Activated T-helper 1 cell treated with anti-CD3 and anti-CD28 coated beads, Interleukin-12 subunit alpha, Interleukin-12 subunit beta, Interleukin-2, Interleukin-4 antibody, amounts not matched to agents 30 ng/mL and 10 ng/mL and 1 ng/mL, durations not matched to agents 14 hours and 24 hours and 36 hours (primary cell): ENCODE measurements around the gene DIPK1B. TPM values are rescaled to one million over a fixed set of nuclear protein-coding genes. Genes with fewer than 3 reads are reported as not detected.

Experiments
- DNase-seq: peaks from one replicate; pipeline ENCODE4 v3.0.0; 2021; ENCODE audit warnings: low spot score
- H3K27ac Mint-ChIP-seq: one replicate; pipeline ENCODE4 v1.8.0; 2021; ENCODE audit warnings: mild to moderate bottlenecking, mixed read lengths
- H3K27me3 Mint-ChIP-seq: one replicate; pipeline ENCODE4 v1.8.0; 2022; ENCODE audit warnings: mild to moderate bottlenecking, moderate library complexity, mixed read lengths; ENCODE audit not compliant: insufficient read depth
- H3K36me3 Mint-ChIP-seq: one replicate; pipeline ENCODE4 v1.8.0; 2021; ENCODE audit warnings: low read depth, mixed read lengths
- H3K4me1 Mint-ChIP-seq: one replicate; pipeline ENCODE4 v1.8.0; 2021; ENCODE audit warnings: low read depth, mixed read lengths
- H3K4me3 Mint-ChIP-seq: one replicate; pipeline ENCODE4 v1.8.0; 2021; ENCODE audit warnings: mild to moderate bottlenecking, moderate library complexity, mixed read lengths
- H3K9me3 Mint-ChIP-seq: one replicate; pipeline ENCODE4 v1.8.0; 2021; ENCODE audit warnings: mixed read lengths
- intact Hi-C: fragments of 100-400 bp; cut with micrococcal nuclease; formaldehyde crosslinking; loops from one replicate; pipeline ENCODE4 v1.15.1; 2024
- total RNA-seq: library from RNA; stranded (reverse); gene quantifications from 2 replicates; pipeline ENCODE4 v1.2.3, GENCODE V29; 2022

DIPK1B gene
- total RNA-seq, 1 donor from 2014 or later = 0.88 TPM

DNA sequence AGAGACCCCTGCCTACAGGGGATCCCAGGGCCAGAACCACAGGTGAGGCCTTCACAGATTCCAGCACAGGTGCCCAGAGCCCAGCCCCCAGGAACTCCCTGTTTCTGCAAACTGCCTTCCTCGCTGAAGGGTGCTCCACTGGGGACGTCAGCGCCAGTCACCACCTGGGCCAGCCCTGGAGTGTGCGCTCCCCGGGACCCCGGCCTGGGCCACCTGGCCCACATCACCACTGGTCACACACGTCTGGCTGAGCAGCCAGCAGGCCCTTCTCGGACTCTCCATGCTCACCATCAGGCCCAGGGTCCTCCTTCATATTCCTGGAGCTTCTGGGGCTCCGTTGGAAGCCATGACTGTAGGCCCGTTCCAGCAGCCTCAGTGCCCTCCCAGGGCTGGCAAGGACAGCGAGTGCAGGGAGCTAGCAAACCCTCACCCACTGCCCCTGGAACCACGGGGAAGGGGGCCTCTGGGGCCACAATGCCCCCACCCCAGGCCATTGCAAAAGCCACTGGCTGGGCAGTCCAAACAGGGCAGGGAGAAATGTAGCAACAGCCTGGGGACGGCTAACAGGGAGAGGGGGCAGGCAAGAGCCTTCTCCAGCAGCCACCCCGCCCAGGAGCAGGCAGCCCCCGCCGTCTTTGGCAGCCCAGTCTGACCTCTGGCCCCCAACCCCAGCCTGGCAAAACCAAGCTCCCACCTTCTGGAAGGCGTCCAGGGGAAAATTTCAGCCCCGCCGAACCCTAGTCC, 26.4 kb upstream of the DIPK1B start:
- no peaks in the 10 kb centered on the region for H3K4me1 Mint-ChIP-seq
- DNase-seq = no peak
- H3K27ac Mint-ChIP-seq = no peak overlapping the region
- intact Hi-C loops = loop anchor here (2.0 kb wide), 1 partner anchor 43 kb away; no protein-coding TSS in a partner anchor
- H3K4me3 Mint-ChIP-seq = peak overlapping the region; percentile 80
- no peaks in the 10 kb centered on the region for H3K9me3 Mint-ChIP-seq
- peaks cover 3% of the 10 kb centered on the region for H3K27me3 Mint-ChIP-seq
- no peaks in the 10 kb centered on the region for H3K36me3 Mint-ChIP-seq

DNA sequence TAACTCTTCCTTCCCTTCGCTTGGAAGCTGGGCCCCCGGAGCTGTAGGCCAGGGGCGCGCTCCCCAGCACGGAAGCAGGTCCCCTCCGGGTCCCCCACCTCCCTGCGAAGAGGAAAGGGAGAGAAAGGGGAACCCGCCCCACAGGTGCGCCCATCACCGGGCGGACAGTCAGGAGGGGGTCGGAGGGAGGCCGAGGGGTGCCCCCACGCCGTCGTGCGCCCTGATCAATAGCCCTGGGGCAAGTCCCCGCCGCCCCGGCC, 25.9 kb upstream of the DIPK1B start:
- peaks cover 3% of the 10 kb centered on the region for H3K27me3 Mint-ChIP-seq
- no peaks in the 10 kb centered on the region for H3K9me3 Mint-ChIP-seq
- H3K4me1 Mint-ChIP-seq = no peaks in the 10 kb centered on the region
- peak overlapping the region; percentile 80 for H3K4me3 Mint-ChIP-seq
- intact Hi-C loops = loop anchor here (2.0 kb wide), 1 partner anchor 42 kb away; no protein-coding TSS in a partner anchor
- no peak for DNase-seq
- H3K27ac Mint-ChIP-seq = no peak overlapping the region
- H3K36me3 Mint-ChIP-seq = no peaks in the 10 kb centered on the region

DNA sequence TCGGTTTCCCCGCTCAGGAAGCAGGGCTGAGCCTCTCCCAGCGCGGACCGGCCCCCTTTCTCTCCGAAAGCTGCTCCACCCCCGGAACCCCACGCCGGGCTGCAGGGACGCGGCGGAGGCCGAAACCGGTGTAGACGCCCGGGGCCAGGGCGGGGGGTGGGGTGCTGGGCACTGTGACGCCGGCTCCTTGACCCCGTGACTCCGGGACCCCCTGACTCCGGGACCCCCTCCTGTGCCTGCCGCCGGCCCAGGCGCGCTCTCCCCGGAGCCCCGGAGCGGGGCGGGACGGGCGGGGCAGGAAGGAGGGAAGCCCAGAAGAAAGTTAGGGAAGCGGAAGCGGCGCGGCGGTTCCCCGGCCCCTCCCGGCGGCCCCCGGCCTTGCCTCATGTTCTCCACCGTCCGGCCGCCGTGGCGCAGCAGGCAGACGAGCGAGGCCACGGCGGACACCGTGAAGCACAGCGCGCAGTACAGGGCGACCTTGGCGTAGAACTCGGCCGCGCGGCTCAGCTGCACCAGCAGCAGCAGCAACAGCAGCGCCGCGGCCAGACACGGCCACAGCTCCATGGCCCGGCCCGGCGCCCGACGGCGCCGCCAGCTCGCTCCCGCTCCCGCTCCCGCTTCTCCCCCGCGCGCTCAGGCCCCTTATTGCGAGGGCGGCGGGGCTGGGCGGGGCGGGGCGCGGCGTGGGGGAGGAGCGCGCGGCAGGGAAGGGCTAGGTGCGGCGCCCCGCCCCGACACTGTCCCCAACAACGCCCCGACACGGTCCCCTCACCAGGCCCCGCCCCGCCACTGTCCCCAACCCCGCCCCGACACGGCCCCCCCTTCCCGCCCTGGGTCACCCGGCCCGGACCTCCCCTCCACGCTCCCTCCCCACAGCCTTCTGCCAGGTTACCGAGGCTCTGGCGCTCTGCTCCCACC, 25.3 kb upstream of the DIPK1B start, which contains the start of gene AGPAT2:
Gene AGPAT2 (minus strand): TSS at position 664 of the 918 bp plus-strand sequence. CDS start 100 bp downstream, at position 564.
- peak within 1 kb of the TSS; percentile 80 for H3K4me3 Mint-ChIP-seq
- DNase-seq = peak; percentile 40
- H3K4me1 Mint-ChIP-seq = no peaks in the 10 kb centered on the region
- no peaks in the 10 kb centered on the region for H3K9me3 Mint-ChIP-seq
- peaks cover 3% of the 10 kb centered on the region for H3K27me3 Mint-ChIP-seq
- H3K36me3 Mint-ChIP-seq = no peaks in the 10 kb centered on the region
- H3K27ac Mint-ChIP-seq = no peak within 1 kb of the TSS
- intact Hi-C loops = loop anchor here (1.0 to 2.0 kb wide), 3 partner anchors 42 to 204 kb away; partner anchors contain the start of gene SEC16A

DNA sequence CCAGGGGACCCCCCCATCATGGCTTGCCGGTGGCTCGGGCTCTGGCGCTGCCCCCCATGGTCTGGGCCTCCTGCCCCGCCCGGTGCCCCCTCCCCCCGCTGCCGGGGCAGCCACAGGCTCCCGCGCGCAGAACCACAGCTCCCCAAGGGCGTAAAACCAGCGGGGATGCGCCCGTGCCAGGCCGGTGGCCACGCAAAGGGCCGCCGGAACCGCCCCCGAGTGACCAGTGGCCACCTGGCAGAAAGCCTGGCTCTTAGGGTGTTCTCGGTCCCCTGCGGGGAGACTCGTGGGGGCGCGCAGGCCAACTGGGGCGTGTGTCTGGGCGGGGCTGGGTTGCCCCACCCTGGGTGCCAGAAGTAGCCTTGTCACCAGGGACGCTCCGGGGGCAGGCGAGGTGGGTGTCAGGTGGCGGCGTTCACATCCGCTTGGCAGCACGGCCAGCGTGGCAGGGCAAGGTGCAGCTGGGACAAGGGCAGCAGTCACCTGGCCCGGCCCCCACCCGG, 24.6 kb upstream of the DIPK1B start:
- no peak for DNase-seq
- Mint-ChIP-seq H3K27me3 (peaks cover 4% of the 10 kb centered on the region), H3K4me1 (no peaks in the 10 kb centered on the region), H3K27ac (no peak overlapping the region), H3K9me3 (no peaks in the 10 kb centered on the region), H3K36me3 (no peaks in the 10 kb centered on the region), H3K4me3 (peak overlapping the region; percentile 11)
- intact Hi-C loops = loop anchor here (1.0 to 2.0 kb wide), 3 partner anchors 41 to 204 kb away; partner anchors contain the start of gene SEC16A

DNA sequence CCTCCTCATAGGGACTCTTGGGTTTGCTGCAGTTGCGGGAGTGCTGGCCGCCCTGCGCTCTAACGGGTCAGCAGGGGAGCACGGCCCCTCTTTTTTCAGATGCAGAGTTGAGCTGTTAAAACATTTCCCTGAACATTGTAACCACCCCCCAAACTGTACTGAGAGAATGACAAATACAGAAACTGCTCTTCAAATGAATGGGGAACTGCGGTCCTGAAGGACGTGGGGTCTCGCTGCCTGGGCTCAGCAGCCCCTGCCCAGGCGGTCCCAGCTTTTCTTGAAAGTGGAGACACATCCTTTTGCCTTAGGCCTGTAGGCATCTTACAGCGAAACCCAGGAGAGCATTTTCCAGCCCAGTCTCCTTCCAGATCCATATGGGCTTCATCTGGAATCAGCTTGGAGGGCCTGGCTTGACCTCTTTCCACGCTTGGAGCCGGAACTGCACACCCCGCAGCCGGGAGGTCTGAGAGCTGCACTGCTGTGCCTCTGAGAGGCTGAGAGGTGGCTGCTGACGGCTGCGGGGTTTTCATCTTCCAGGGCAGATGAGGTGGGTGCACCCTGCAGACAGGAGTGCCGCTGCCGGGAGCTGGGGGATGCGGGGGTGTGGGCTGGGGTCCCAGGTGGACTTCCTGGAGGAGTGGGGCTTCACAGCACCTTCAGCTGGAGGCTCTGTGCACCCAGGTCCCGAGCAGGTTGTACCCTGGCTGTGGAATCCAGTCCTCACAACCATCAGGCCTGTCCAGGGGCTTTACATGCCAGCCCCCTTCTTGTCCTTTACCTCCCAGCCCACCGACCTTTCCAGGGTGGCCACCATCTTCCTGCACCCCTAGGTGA, 23.9 kb upstream of the DIPK1B start:
- intact Hi-C loops = no loop called here
- H3K4me3 Mint-ChIP-seq = peak overlapping the region; percentile 70
- peaks cover 5% of the 10 kb centered on the region for H3K27me3 Mint-ChIP-seq
- DNase-seq = no peak
- no peaks in the 10 kb centered on the region for H3K36me3 Mint-ChIP-seq
- no peak overlapping the region for H3K27ac Mint-ChIP-seq
- H3K9me3 Mint-ChIP-seq = no peaks in the 10 kb centered on the region
- no peaks in the 10 kb centered on the region for H3K4me1 Mint-ChIP-seq

DNA sequence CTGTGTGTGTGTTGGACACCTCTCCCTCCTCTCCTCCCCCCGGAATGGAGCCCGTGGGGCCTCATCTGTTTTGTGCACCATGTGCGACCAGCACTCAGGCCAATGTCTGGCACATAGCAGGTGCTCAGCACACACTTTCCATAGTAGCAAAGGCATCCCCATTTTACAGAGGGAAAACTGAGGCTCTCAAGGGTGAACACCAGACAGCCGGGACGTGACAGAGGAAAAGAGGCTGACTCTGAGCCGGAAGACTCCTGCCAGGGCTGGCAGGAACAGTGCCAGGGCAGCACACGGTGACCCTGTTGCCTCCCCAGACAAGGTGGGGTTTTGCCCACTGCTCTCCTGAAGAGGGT, 23.3 kb upstream of the DIPK1B start:
- Mint-ChIP-seq H3K9me3 (no peaks in the 10 kb centered on the region), H3K4me1 (no peaks in the 10 kb centered on the region), H3K36me3 (no peaks in the 10 kb centered on the region), H3K27ac (no peak overlapping the region), H3K27me3 (peaks cover 5% of the 10 kb centered on the region), H3K4me3 (peak overlapping the region; percentile 54)
- intact Hi-C loops = no loop called here
- no peak for DNase-seq

DNA sequence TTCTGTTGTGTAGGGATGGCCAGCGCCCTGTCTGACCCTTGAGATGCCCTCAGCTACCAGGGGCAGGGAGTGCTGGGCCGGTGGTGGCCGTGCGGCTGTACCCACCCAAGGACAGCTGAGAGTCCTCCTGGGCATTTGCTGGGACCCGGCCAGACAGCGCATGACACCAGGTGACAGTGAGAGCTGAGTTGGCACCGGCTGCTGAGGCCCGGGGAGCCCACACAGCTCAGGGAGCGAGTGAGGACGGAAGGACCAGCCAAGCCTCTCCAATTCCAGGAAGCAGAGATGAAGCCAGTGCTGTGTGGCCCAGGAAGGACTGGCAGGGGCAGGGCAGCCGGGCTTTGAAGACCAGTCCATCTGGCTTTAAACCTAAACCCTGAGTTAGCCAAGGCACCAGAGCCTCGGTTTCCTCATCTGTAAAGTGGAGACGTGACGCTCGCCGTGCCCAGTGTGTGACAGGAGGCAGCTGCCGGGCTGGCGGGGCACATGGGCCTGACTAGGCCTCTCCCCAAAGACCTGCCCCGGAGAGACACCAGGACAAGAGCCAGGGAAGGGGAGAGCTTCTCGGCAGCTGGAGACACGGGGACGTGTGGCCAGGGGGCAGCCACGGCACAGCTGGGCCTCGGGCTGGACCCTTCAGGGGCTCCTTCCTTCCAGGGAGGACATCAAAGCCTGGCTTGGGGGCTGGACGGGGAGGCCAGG, 22.1 kb upstream of the DIPK1B start:
- Mint-ChIP-seq H3K4me3 (no peak overlapping the region), H3K27ac (no peak overlapping the region), H3K9me3 (no peaks in the 10 kb centered on the region), H3K4me1 (no peaks in the 10 kb centered on the region), H3K27me3 (peaks cover 5% of the 10 kb centered on the region), H3K36me3 (no peaks in the 10 kb centered on the region)
- DNase-seq = no peak
- intact Hi-C loops = no loop called here

DNA sequence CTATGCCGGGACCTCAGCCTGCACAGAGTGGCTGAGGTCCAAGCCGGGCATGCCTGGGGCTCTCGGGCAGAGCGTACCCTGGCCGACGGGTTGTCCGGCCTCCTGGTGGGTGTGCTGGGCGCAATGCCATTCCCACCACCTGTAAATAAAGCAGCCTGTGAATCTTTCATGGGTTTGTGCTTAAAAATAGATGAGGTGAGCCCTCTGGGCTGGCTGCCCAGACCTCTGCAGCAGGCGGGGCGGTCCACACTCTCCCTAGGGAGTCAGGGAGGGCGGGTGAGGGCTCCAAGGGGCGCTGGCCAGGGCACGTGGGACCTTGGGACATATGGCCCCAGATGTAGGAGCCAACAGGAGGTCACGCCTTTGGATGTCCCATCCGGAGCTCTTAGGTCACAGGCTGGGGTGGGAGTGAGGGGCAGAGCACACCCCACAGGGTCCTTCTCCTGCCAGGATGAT, 21.5 kb upstream of the DIPK1B start:
- Mint-ChIP-seq H3K27me3 (peaks cover 5% of the 10 kb centered on the region), H3K27ac (no peak overlapping the region), H3K4me3 (no peak overlapping the region), H3K9me3 (no peaks in the 10 kb centered on the region), H3K36me3 (no peaks in the 10 kb centered on the region), H3K4me1 (no peaks in the 10 kb centered on the region)
- DNase-seq = no peak
- intact Hi-C loops = no loop called here

DNA sequence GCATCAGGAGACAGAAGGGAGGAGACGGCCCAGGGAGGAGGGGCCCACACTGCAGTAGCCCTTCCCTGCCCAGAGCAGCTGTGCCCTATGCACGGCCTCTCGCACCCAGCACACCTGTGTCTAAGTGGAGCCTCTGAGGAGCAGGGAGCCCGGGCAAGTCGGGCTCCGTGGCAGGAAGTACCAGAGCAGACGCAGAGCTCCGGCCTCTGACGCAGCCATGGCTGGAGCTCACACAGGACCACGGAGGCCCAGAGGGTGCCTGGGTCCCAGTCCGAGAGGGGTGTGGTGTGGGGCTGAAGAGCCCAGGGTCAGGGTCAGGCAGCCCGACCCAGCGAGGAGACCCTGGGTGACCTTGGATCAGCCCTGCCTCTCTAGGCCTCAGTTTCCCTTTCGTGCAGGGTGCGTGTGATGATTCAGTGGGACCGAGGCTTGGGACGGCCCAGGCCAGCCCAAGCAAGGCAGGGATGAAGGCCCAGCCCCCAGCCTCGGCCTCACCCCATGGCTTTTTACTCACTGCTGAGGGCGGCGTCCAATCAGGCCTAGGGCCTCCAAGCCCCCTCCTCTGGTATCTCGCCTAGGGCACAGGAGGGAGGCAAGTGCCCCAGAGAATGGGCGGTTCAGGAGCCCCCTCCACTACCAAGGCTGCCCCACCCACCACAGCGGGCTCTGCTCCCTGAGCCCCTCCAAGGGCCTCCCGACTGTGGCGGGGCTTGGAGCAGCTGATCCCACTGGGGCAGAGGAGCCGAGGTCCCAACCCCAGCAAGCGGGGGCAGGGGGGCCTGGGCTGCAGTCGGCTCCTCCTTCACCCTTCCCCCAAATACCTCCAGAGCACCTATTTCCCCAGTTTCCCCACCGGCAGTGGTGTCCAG, 20.8 kb upstream of the DIPK1B start:
- intact Hi-C loops = no loop called here
- H3K27ac Mint-ChIP-seq = no peak overlapping the region

DNA sequence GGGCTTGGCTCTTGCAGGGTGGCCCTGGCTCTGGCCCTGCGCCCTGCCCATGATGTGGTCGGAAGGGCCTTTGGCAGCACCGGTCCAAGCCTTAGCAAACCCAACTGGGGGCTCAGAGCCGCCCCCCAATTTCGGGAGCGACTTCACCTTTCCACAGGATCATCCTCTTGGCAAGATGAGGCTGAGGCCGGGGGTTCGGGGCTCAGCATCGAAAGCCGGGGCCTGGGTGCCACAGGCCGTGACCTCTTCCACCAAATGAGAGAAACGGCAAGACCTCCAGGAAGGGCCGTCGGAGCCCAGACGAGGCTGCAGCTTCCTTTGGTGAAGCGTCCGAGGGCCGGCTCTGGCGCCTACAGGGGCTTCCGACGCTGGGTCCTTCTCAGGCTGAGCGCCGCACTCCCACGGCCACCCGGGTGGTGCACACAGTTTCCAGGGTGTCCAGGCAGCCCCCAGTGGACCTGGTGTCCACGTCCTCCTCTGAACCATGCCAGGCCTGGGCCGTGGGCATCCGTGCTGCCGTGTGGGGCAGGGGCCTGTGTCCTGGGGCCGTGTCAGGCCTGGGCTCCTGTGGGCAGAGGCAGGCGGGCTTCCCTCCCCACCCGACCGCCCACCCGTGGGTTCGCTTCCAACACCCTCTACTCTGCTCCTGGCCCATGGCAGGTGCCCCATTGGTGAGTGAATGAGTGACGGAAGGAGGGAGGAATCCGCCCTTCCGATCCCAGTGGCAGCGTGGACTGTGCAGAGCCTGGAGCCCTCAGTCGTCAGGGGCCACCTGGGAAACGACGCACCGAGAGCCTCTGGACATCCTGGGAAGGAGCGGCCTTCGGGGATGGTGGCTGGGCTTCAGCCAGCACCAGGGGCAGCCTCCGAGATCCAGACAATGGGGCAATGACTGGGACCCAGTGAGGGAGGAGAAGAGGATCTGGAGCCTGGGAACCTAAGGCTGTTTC, 19.9 kb upstream of the DIPK1B start:
- H3K4me3 Mint-ChIP-seq = no peak overlapping the region
- H3K27me3 Mint-ChIP-seq = peaks cover 7% of the 10 kb centered on the region
- H3K4me1 Mint-ChIP-seq = no peaks in the 10 kb centered on the region
- H3K27ac Mint-ChIP-seq = no peak overlapping the region
- no peaks in the 10 kb centered on the region for H3K36me3 Mint-ChIP-seq
- no peaks in the 10 kb centered on the region for H3K9me3 Mint-ChIP-seq
- intact Hi-C loops = no loop called here
- no peak for DNase-seq

More for the DNA sequence above, 20.8 kb upstream of the DIPK1B start:
- no peaks in the 10 kb centered on the region for H3K36me3 Mint-ChIP-seq
- DNase-seq = no peak
- H3K27me3 Mint-ChIP-seq = peaks cover 5% of the 10 kb centered on the region
- no peaks in the 10 kb centered on the region for H3K9me3 Mint-ChIP-seq
- no peaks in the 10 kb centered on the region for H3K4me1 Mint-ChIP-seq
- no peak overlapping the region for H3K4me3 Mint-ChIP-seq

DNA sequence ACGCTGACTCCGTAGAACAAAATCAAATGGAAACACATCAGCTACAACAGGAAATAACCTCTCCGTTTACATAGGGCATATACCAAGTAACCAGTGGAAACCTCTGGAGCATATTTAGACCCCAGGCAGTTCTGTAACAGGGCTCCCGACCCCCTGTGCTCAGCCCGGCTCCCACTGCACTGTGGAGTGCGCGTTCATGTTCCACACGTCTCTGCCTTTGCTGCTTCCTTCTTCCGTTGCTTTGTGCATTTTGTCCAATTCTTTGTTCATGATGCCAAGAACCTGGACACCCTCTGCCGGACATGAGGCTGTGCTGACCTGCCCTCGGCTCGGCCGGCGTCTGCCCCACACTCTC, 19.3 kb upstream of the DIPK1B start:
- intact Hi-C loops = no loop called here
- H3K27me3 Mint-ChIP-seq = peaks cover 7% of the 10 kb centered on the region
- no peaks in the 10 kb centered on the region for H3K9me3 Mint-ChIP-seq
- H3K27ac Mint-ChIP-seq = no peak overlapping the region
- no peaks in the 10 kb centered on the region for H3K36me3 Mint-ChIP-seq
- DNase-seq = no peak
- H3K4me3 Mint-ChIP-seq = no peak overlapping the region
- H3K4me1 Mint-ChIP-seq = no peaks in the 10 kb centered on the region
